ENCODE results near the gene POLR2J. TPM values are rescaled to one million over a fixed set of nuclear protein-coding genes. Genes with fewer than 3 reads are reported as not detected.
A peak's percentile ranks its signal among the peaks of the same experiment; 100 is the strongest.
"Not testable (repeated sequence)": the region's sequence is repeated elsewhere in the genome, so short reads cannot be mapped to it uniquely, and the experiment has no call there.

Gene POLR2J
- total RNA-seq, 2 donors from 2014 or later = 10.7 to 22.9 TPM

- H3K27me3 ChIP-seq (replicated peaks; ENCODE audit: insufficient read depth) = no peaks in the 10 kb centered on the region
- H3K9me3 ChIP-seq = no peaks in the 10 kb centered on the region
- no peak overlapping the region for H3K4me3 ChIP-seq
- DNase-seq (ENCODE audit: low spot score) (no peak), ATAC-seq (ENCODE audit: insufficient number of reproducible peaks, low FRiP score, low read depth) (no peak)
- peaks cover 0 to 5% of the 10 kb centered on the region in 2 donors for H3K4me1 ChIP-seq (ENCODE audit: control insufficient read depth in 1 of 2, low read depth in 2 of 2)
- TF ChIP-seq CTCF (IDR thresholded peaks at IDR 0.05) = no peak
- peaks cover 18% of the 10 kb centered on the region for H3K36me3 ChIP-seq
- H3K27ac ChIP-seq = no peak overlapping the region
Measured at GRCh38 chr7:102455596-102455995, 23.1 kb downstream of the POLR2J start.

DNA sequence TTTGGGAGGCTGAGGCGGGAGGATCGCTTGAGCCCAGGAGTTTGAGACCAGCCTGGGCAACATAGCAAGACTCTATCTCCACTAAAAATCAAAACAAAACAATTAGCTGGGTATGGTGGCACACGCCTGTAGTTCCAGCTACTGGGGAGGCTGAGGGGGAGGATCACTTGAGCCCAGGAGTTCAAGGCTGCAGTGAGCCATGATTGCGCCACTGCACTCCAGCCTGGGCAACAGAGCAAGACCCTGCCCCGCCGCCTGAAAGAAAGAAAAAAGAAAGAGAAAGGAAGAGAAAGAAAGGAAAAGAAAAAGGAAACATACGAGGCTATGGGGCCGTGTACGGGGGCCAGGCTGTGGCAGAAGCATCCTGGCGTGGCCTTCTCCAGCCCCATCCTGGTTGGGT is 23.8 kb downstream of the POLR2J start:
- not testable (repeated sequence) for H3K27me3 ChIP-seq (replicated peaks; ENCODE audit: insufficient read depth); H3K4me3 ChIP-seq; H3K4me1 ChIP-seq (ENCODE audit: control insufficient read depth in 1 of 2, low read depth in 2 of 2); ATAC-seq (ENCODE audit: insufficient number of reproducible peaks, low FRiP score, low read depth); H3K27ac ChIP-seq; H3K9me3 ChIP-seq; DNase-seq (ENCODE audit: low spot score)
- peaks cover 18% of the 10 kb centered on the region for H3K36me3 ChIP-seq

GRCh38 chr7:102454468-102454867 is 24.3 kb downstream of the POLR2J start:
- Histone ChIP-seq H3K27me3 (replicated peaks; ENCODE audit: insufficient read depth) (no peaks in the 10 kb centered on the region), H3K36me3 (peaks cover 18% of the 10 kb centered on the region), H3K4me3 (no peak overlapping the region), H3K9me3 (no peaks in the 10 kb centered on the region), H3K27ac (no peak overlapping the region), H3K4me1 (ENCODE audit: control insufficient read depth in 1 of 2, low read depth in 2 of 2) (peaks cover 0 to 5% of the 10 kb centered on the region in 2 donors)
- TF ChIP-seq CTCF (IDR thresholded peaks at IDR 0.05) = no peak
- DNase-seq (ENCODE audit: low spot score) = no peak
- no peak for ATAC-seq (ENCODE audit: insufficient number of reproducible peaks, low FRiP score, low read depth)

- Histone ChIP-seq H3K9me3 (no peaks in the 10 kb centered on the region), H3K36me3 (peaks cover 15% of the 10 kb centered on the region), H3K4me3 (no peak overlapping the region), H3K27me3 (replicated peaks; ENCODE audit: insufficient read depth) (no peaks in the 10 kb centered on the region), H3K4me1 (ENCODE audit: control insufficient read depth in 1 of 2, low read depth in 2 of 2) (peaks cover 0 to 5% of the 10 kb centered on the region in 2 donors), H3K27ac (peak overlapping the region; percentile 20 to 39)
- ATAC-seq (ENCODE audit: insufficient number of reproducible peaks, low FRiP score, low read depth) = no peak
- TF ChIP-seq CTCF (IDR thresholded peaks at IDR 0.05) = no peak
- DNase-seq (ENCODE audit: low spot score) = no peak
Measured at GRCh38 chr7:102453319-102453718, 25.4 kb downstream of the POLR2J start.

DNA sequence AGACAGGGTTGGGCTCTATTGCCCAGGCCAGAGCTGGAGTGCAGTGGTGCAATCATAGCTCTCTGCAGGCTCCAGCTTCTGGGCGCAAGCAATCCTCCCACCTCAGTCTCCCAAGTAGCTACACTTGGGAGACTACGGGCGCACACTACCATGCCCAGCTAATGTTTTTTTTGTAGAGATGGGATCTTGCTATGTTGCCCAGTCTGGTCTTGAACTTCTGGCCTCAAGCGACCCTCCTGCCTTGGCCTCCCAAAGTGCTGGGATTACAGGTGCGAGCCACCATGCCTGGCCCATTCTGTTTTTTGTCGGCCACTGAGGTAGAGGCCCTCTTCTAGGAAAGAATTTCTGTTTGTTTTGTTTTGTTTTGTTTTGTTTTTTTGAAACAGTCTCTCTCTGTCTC is 26.3 kb downstream of the POLR2J start:
- no peak for ATAC-seq (ENCODE audit: insufficient number of reproducible peaks, low FRiP score, low read depth)
- Histone ChIP-seq H3K27ac (no peak overlapping the region), H3K36me3 (peaks cover 8% of the 10 kb centered on the region), H3K4me3 (no peak overlapping the region), H3K27me3 (replicated peaks; ENCODE audit: insufficient read depth) (no peaks in the 10 kb centered on the region), H3K9me3 (no peaks in the 10 kb centered on the region), H3K4me1 (ENCODE audit: control insufficient read depth in 1 of 2, low read depth in 2 of 2) (peaks cover 0 to 5% of the 10 kb centered on the region in 2 donors)
- no peak for DNase-seq (ENCODE audit: low spot score)
- TF ChIP-seq CTCF (IDR thresholded peaks at IDR 0.05) = no peak

DNA sequence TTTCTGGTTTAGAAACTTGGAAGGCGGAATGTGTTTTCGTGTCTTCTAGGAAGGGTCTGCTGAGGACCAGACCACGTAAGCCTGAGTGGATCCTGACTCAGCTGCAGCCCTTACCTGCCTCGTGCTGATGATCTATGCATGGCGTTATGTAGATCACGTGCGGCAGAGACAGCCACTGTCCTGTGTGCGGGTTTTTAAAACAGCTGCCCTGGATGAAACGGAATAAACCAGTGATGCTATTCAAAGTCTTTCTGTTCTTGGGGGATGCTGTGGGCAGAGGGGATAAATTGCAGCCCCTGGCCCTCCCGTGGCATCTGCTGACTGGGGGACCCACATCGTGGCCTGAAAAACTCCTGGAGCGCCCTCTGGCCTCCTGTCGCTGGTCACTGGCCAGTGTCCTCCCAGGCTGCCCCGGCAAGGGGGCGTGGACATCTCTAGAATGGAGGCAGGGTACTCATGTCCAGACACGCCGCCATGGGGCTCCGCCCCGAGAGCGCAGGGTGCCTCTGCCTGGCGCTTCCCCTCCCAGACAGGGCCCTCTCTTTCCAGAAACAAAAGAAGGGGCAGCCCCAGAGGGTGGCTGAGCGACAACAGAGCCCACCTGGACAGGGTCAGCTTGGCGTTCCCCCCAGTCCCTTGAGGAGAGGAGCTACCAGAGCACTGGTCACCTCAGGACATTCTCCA is 27.2 kb downstream of the POLR2J start:
- no peak for ATAC-seq (ENCODE audit: insufficient number of reproducible peaks, low FRiP score, low read depth)
- no peak for TF ChIP-seq CTCF (IDR thresholded peaks at IDR 0.05)

More for the DNA sequence above, 27.2 kb downstream of the POLR2J start:
- Histone ChIP-seq H3K27ac (no peak overlapping the region), H3K4me1 (ENCODE audit: control insufficient read depth in 1 of 2, low read depth in 2 of 2) (peaks cover 0 to 5% of the 10 kb centered on the region in 2 donors), H3K9me3 (no peaks in the 10 kb centered on the region), H3K27me3 (replicated peaks; ENCODE audit: insufficient read depth) (no peaks in the 10 kb centered on the region), H3K4me3 (no peak overlapping the region), H3K36me3 (peaks cover 9% of the 10 kb centered on the region)
- DNase-seq (ENCODE audit: low spot score) = no peak

Data from thoracic aorta (tissue), 2 donors.